ENCODE data around the gene LINGO3.

LINGO3 gene

GRCh38 chr19:2326699-2327360, 18.9 kb upstream of the LINGO3 start:
- DNase-seq (ENCODE audit: low spot score), result no peak

- DNase-seq (ENCODE audit: low spot score), result no peak
These were observed 17.5 kb upstream of the LINGO3 start for GRCh38 chr19:2325281-2326046.

GRCh38 chr19:2324220-2324948, 16.4 kb upstream of the LINGO3 start:
- DNase-seq (ENCODE audit: low spot score), result no peak

GRCh38 chr19:2323707-2324106, 15.8 kb upstream of the LINGO3 start:
- DNase-seq (ENCODE audit: low spot score), result no peak

GRCh38 chr19:2321565-2322283, 13.8 kb upstream of the LINGO3 start:
- DNase-seq (ENCODE audit: low spot score), result no peak

GRCh38 chr19:2320939-2321338, 13.0 kb upstream of the LINGO3 start:
- no peak for DNase-seq (ENCODE audit: low spot score)

GRCh38 chr19:2320049-2320448, 12.1 kb upstream of the LINGO3 start:
- no peak for DNase-seq (ENCODE audit: low spot score)

- DNase-seq (ENCODE audit: low spot score), result no peak
These were observed 11.6 kb upstream of the LINGO3 start for GRCh38 chr19:2319551-2319950.

GRCh38 chr19:2318923-2319322, 11.0 kb upstream of the LINGO3 start:
- no peak for DNase-seq (ENCODE audit: low spot score)

- no peak for DNase-seq (ENCODE audit: low spot score)
These were observed 9.8 kb upstream of the LINGO3 start for GRCh38 chr19:2317756-2318155.

GRCh38 chr19:2317300-2317699, 9.3 kb upstream of the LINGO3 start:
- no peak for DNase-seq (ENCODE audit: low spot score)

- DNase-seq (ENCODE audit: low spot score), result peak; percentile 23
These were observed 7.9 kb upstream of the LINGO3 start for GRCh38 chr19:2315818-2316353.

GRCh38 chr19:2315121-2315817, 7.3 kb upstream of the LINGO3 start:
- no peak for DNase-seq (ENCODE audit: low spot score)

- DNase-seq (ENCODE audit: low spot score), result no peak
These were observed 5.0 kb upstream of the LINGO3 start for GRCh38 chr19:2312820-2313501.

- no peak for DNase-seq (ENCODE audit: low spot score)
These were observed 3.1 kb upstream of the LINGO3 start for GRCh38 chr19:2311093-2311492.

- no peak for DNase-seq (ENCODE audit: low spot score)
These were observed 1.9 kb upstream of the LINGO3 start for GRCh38 chr19:2309734-2310362.

- DNase-seq (ENCODE audit: low spot score), result no peak
These were observed 389 bp downstream of the LINGO3 start for GRCh38 chr19:2307518-2308012.

GRCh38 chr19:2306971-2307370, 983 bp downstream of the LINGO3 start:
- no peak for DNase-seq (ENCODE audit: low spot score)

- DNase-seq (ENCODE audit: low spot score), result no peak
These were observed 1.6 kb downstream of the LINGO3 start for GRCh38 chr19:2306281-2306806.

Measured in activated CD4-positive, alpha-beta T cell treated with anti-CD3 and anti-CD28 coated beads, Interleukin-2, Interleukin-4, amounts not matched to agents 100 ng/mL and 50 ng/mL, durations not matched to agents 16 hours and 8 hours (primary cell).